A549 (cell line): ENCODE measurements around the gene MYLIP. TPM values are rescaled to one million over a fixed set of nuclear protein-coding genes. Genes with fewer than 3 reads are reported as not detected.

Source experiments
- ATAC-seq, 2 experiments: fragments of 200-7000 bp in 1 of 2; fragments of >200 bp in 1 of 2; cut with Nextera tagmentation in 1 of 2; cut with Tn5 transposase in 1 of 2; 3 replicates each; pipeline versions ENCODE4 v1.8.0 to v1.9.1; 2018 to 2020; ENCODE audit warnings: mild to moderate bottlenecking in 1 of 2, moderate library complexity in 1 of 2
- CTCF ChIA-PET: fragments of 300-600 bp; sonication (Branson Sonifier 250); formaldehyde crosslinking; extraction: SDS; loops from one replicate; lab custom pipeline; 2021; ENCODE audit warnings: antibody characterized with exemption, inconsistent platforms; lab: Yijun Ruan, JAX
- POLR2A ChIA-PET: fragments of 350-600 bp; formaldehyde crosslinking; extraction: SDS; loops from one replicate; lab custom pipeline; 2021; ENCODE audit warnings: antibody characterized with exemption, inconsistent platforms; lab: Yijun Ruan, JAX
- DNase-seq, 2 experiments: peaks; one replicate each; pipeline versions ENCODE4 v3.0.0 to v3.0.0-alpha.2; 2011 to 2016; ENCODE audit warnings: low read depth in 1 of 2, low spot score in 1 of 2
- FAIRE-seq: peaks from 2 replicates; lab custom pipeline; 2011; peaks lifted over from hg19 to GRCh38; lab: Jason Lieb, UNC
- H3K27ac ChIP-seq, 2 experiments: fragments of >200 bp; sonication (Bioruptor Twin); formaldehyde crosslinking; 3 replicates each; pipeline ENCODE4 v1.5.1; 2016 to 2017
- H3K4me1 ChIP-seq: fragments of >200 bp; sonication (Bioruptor Twin); formaldehyde crosslinking; 3 replicates; pipeline ENCODE4 v1.6.1; 2016
- H3K4me2 ChIP-seq: fragments of >200 bp; sonication (Bioruptor Twin); formaldehyde crosslinking; 3 replicates; pipeline ENCODE4 v1.6.1; 2016
- H3K4me3 ChIP-seq: fragments of >200 bp; sonication (Bioruptor Twin); formaldehyde crosslinking; 3 replicates; pipeline ENCODE4 v1.5.1; 2016
- H3K9me3 ChIP-seq: fragments of >200 bp; sonication (Bioruptor Twin); formaldehyde crosslinking; 3 replicates; pipeline ENCODE4 v1.6.1; 2016
- CEBPB ChIP-seq, 2 experiments: fragments of >200 bp in 1 of 2; sonication (Bioruptor Twin) in 1 of 2; formaldehyde crosslinking in 1 of 2; IDR thresholded peaks; 2 replicates each; pipeline ENCODE4 v1.6.1; 2012 to 2016
- CHD2 ChIP-seq: fragments of 150-350 bp; IDR thresholded peaks from 2 replicates; pipeline ENCODE4 v1.6.1; 2014; ENCODE audit warnings: low read length; ENCODE audit not compliant: partially characterized antibody
- CHD4 ChIP-seq: fragments of 200-600 bp; sonication (generic); IDR thresholded peaks from 2 replicates; pipeline ENCODE4 v1.6.1; 2016; ENCODE audit warnings: antibody characterized with exemption, mild to moderate bottlenecking, borderline replicate concordance
- EHF ChIP-seq: fragments of 250-450 bp; sonication (Bioruptor Pico); IDR thresholded peaks from 2 replicates; pipeline ENCODE4 v1.5.0; 2020; ENCODE audit warnings: mild to moderate bottlenecking
- ESRRA ChIP-seq: fragments of 150-350 bp; IDR thresholded peaks from 2 replicates; pipeline ENCODE4 v1.6.1; 2014; ENCODE audit warnings: mild to moderate bottlenecking, low read length, borderline replicate concordance
- FOXS1 ChIP-seq: fragments of 250-450 bp; sonication (Bioruptor Pico); IDR thresholded peaks from 2 replicates; pipeline ENCODE4 v1.5.0; 2020; ENCODE audit warnings: mild to moderate bottlenecking, moderate library complexity
- GATA3 ChIP-seq: IDR thresholded peaks from 2 replicates; pipeline ENCODE4 v1.6.1; 2012; ENCODE audit warnings: borderline replicate concordance
- HOXA7 ChIP-seq: fragments of 250-450 bp; sonication (Bioruptor Pico); IDR thresholded peaks from 2 replicates; pipeline ENCODE4 v1.5.0; 2020; ENCODE audit warnings: mild to moderate bottlenecking, moderate library complexity
- HOXB13 ChIP-seq: fragments of 250-450 bp; sonication (Bioruptor Pico); IDR thresholded peaks from 2 replicates; pipeline ENCODE4 v1.5.0; 2020; ENCODE audit warnings: low read depth, mild to moderate bottlenecking, moderate library complexity
- HOXB5 ChIP-seq: fragments of 250-450 bp; sonication (Bioruptor Pico); IDR thresholded peaks from 2 replicates; pipeline ENCODE4 v1.5.0; 2020; ENCODE audit warnings: mild to moderate bottlenecking, moderate library complexity
- JUN ChIP-seq, 2 experiments: fragments of >200 bp; sonication (Bioruptor Twin); formaldehyde crosslinking; IDR thresholded peaks; 2 replicates in 1 of 2; 3 replicates in 1 of 2; pipeline ENCODE4 v1.6.1; 2016 to 2017
- JUNB ChIP-seq: fragments of >200 bp; sonication (Bioruptor Twin); formaldehyde crosslinking; IDR thresholded peaks from 2 replicates; pipeline ENCODE4 v1.6.1; 2016
- KDM5A ChIP-seq: fragments of 200-600 bp; sonication (generic); IDR thresholded peaks from 2 replicates; pipeline ENCODE4 v1.6.1; 2016; ENCODE audit warnings: antibody characterized with exemption, mild to moderate bottlenecking
- MAZ ChIP-seq: fragments of 150-350 bp; IDR thresholded peaks from 2 replicates; pipeline ENCODE4 v1.6.1; 2014; ENCODE audit warnings: antibody characterized with exemption, low read depth, low read length, borderline replicate concordance
- NFE2L2 ChIP-seq: fragments of 150-350 bp; conservative IDR thresholded peaks from 2 replicates; pipeline ENCODE4 v1.6.1; 2014; ENCODE audit warnings: low read length
- NPAS2 ChIP-seq: fragments of 250-450 bp; sonication (Bioruptor Pico); IDR thresholded peaks from 2 replicates; pipeline ENCODE4 v1.8.0; 2022; ENCODE audit warnings: mild to moderate bottlenecking, moderate library complexity, borderline replicate concordance
- POLR2A ChIP-seq: IDR thresholded peaks from 2 replicates; pipeline ENCODE4 v1.6.1; 2012; ENCODE audit warnings: mild to moderate bottlenecking, low read length
- POLR2AphosphoS2 ChIP-seq: conservative IDR thresholded peaks from 2 replicates; pipeline ENCODE4 v1.6.1; 2012; ENCODE audit warnings: low read length, improper control_type of control experiment, inconsistent platforms
- RARB ChIP-seq: fragments of 250-450 bp; sonication (Bioruptor Pico); IDR thresholded peaks from 2 replicates; pipeline ENCODE4 v1.8.0; 2021; ENCODE audit warnings: mild to moderate bottlenecking, moderate library complexity
- RCOR1 ChIP-seq: fragments of 150-350 bp; IDR thresholded peaks from 2 replicates; pipeline ENCODE4 v1.6.1; 2014; ENCODE audit warnings: antibody characterized with exemption, low read length, low read depth
- TFCP2L1 ChIP-seq: fragments of 250-450 bp; sonication (Bioruptor Pico); IDR thresholded peaks from 2 replicates; pipeline ENCODE4 v1.5.0; 2021; ENCODE audit warnings: mild to moderate bottlenecking
- TP53 ChIP-seq: fragments of 250-450 bp; sonication (Bioruptor Pico); IDR thresholded peaks from 2 replicates; pipeline ENCODE4 v1.5.0; 2021; ENCODE audit warnings: mild to moderate bottlenecking, moderate library complexity
- ZC3H11A ChIP-seq: fragments of 450-650 bp; IDR thresholded peaks from 2 replicates; pipeline ENCODE4 v1.6.1; 2014; ENCODE audit warnings: antibody characterized with exemption, mild to moderate bottlenecking
- ZFP36 ChIP-seq: fragments of 450-650 bp; IDR thresholded peaks from 2 replicates; pipeline ENCODE4 v1.6.1; 2014; ENCODE audit warnings: borderline replicate concordance; ENCODE audit not compliant: partially characterized antibody
- ZNF302 ChIP-seq: fragments of 250-450 bp; sonication (Bioruptor Pico); IDR thresholded peaks from 2 replicates; pipeline ENCODE4 v1.9.0; 2021; ENCODE audit warnings: inconsistent platforms, mild to moderate bottlenecking, moderate library complexity
- ZSCAN20 ChIP-seq: fragments of 250-450 bp; sonication (Bioruptor Pico); IDR thresholded peaks from 2 replicates; pipeline ENCODE4 v1.8.0; 2022; ENCODE audit warnings: mild to moderate bottlenecking, moderate library complexity
- WGBS: methylation state at CpG from one replicate; pipeline ENCODE4 v1.1.6; 2017; ENCODE audit errors: missing lambda C conversion rate; 5-methylcytosine and 5-hydroxymethylcytosine counted together
- polyA plus RNA-seq, 4 experiments: library from polyadenylated mRNA; depleted of rRNA in 3 of 4; stranded (reverse); fragments of >200 nt; fragmentation: RNase III in 1 of 4; extraction: RNeasy Plus Mini Kit Qiagen cat#74134 plus additional on column Dnase treatment in 1 of 4; gene quantifications; 2 replicates in 3 of 4; 3 replicates in 1 of 4; pipeline ENCODE4 v1.2.3, GENCODE V29; 2011 to 2017
- TF ChIP-seq, protein P1 (sequence below): fragments of 250-450 bp; sonication (Bioruptor Pico); IDR thresholded peaks from 2 replicates; pipeline ENCODE4 v1.5.0; 2021; ENCODE audit warnings: mild to moderate bottlenecking, moderate library complexity, borderline replicate concordance
- TF ChIP-seq, protein P2 (sequence below): fragments of 150-350 bp; IDR thresholded peaks from 2 replicates; pipeline ENCODE4 v1.6.1; 2014; ENCODE audit warnings: low read depth, mild to moderate bottlenecking, low read length
- TF ChIP-seq, protein P3 (sequence below): fragments of >200 bp; sonication (Bioruptor Twin); formaldehyde crosslinking; IDR thresholded peaks from 2 replicates; pipeline ENCODE4 v1.6.1; 2016

MYLIP gene
- polyA plus RNA-seq, 2 of the 4 experiments (the other 2 are of a cell fraction), result 2.3 to 9.1 TPM

DNA sequence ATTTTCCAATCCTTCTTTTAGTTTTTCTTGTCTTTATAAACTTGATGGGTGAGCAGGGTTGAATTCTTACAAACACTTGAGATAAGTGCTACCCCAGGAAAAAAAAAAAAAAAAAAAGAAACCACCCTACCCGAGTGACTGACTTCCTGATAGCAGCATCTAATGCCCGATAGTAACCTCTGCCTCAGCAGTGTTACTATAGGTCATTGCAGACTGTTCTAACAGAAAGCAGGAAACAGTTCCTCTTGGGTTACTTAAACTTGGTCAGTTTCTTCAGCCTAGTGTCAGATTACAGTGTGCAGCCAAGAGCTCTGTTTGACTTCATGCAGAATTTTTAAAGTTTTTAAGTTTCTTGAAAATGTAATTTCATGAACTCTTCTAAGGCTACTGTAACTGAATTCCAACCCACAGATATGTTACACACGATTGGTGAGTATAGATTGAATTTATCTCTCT, 2.1 kb downstream of the MYLIP start:
- FAIRE-seq, result no peak
- WGBS, result 10% methylated on average over 3 of the region's 3 CpGs
- Histone ChIP-seq H3K4me3 (peak overlapping the region; percentile 81), H3K27ac (peak overlapping the region; percentile 87 to 93), H3K4me2 (peak overlapping the region; percentile 90), H3K4me1 (peaks cover 40% of the 10 kb centered on the region), H3K9me3 (no peaks in the 10 kb centered on the region)
- ATAC-seq, result peak; percentile 61 to 68; a peak in 5 of 6 replicates
- POLR2A ChIA-PET, result interaction anchor here (0.7 to 1.3 kb wide), 5 partner anchors 11 to 370 kb away, joined by 3 to 6 read pairs (median 3); no protein-coding TSS in a partner anchor
- TF ChIP-seq ESRRA (no peak), ZC3H11A (no peak), POLR2A (no peak), ZNF302 (CRISPR knock-in tag) (no peak), NPAS2 (CRISPR knock-in tag) (no peak), JUN (IDR thresholded peaks at IDR 0.05) (no peak), ZSCAN20 (CRISPR knock-in tag) (no peak), CHD2 (no peak), CHD4 (no peak), RCOR1 (no peak), POLR2AphosphoS2 (no peak), HOXB5 (no peak)
- TF ChIP-seq, protein P1, sequence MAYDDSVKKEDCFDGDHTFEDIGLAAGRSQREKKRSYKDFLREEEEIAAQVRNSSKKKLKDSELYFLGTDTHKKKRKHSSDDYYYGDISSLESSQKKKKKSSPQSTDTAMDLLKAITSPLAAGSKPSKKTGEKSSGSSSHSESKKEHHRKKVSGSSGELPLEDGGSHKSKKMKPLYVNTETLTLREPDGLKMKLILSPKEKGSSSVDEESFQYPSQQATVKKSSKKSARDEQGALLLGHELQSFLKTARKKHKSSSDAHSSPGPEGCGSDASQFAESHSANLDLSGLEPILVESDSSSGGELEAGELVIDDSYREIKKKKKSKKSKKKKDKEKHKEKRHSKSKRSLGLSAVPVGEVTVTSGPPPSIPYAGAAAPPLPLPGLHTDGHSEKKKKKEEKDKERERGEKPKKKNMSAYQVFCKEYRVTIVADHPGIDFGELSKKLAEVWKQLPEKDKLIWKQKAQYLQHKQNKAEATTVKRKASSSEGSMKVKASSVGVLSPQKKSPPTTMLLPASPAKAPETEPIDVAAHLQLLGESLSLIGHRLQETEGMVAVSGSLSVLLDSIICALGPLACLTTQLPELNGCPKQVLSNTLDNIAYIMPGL, result no peak
- peak; percentile 21 to 67 for DNase-seq
- CTCF ChIA-PET, result interaction anchor here (2.2 kb wide), 1 partner anchor 439 kb away, joined by 5 read pairs; no protein-coding TSS in a partner anchor

DNA sequence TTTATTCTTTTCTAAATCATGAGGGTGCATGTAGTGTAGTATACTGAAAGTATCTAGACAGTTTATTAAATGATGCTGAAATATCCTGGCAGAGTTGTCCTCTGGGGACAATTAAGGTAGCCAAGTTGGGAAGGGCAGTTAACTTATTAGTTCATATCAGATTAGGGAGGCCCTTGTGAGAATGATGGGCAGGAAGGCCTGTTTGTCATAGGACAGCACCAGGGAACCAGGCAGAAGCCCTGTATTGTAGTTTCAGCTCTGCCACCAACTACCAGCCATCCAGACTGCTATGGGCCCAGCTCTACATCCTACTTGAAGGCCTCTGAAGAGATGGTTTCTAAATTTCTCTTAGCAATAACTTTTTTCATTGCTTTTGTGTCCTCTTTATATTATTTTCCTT, 4.0 kb downstream of the MYLIP start:
- H3K27ac ChIP-seq, result no peak overlapping the region
- H3K4me2 ChIP-seq, result peak overlapping the region; percentile 90
- no peak for ATAC-seq
- no peak overlapping the region for H3K4me3 ChIP-seq
- ChIA-PET CTCF (interaction anchor here (1.2 kb wide), 1 partner anchor 10 kb away, joined by 3 read pairs; no protein-coding TSS in a partner anchor), POLR2A (no interaction called here)
- no peak for DNase-seq
- no peaks in the 10 kb centered on the region for H3K9me3 ChIP-seq
- TF ChIP-seq TP53, result no peak
- no peak for TF ChIP-seq CHD2
- no peak for TF ChIP-seq TFCP2L1 (CRISPR knock-in tag)
- TF ChIP-seq POLR2A, result no peak
- TF ChIP-seq ESRRA, result no peak
- no peak for TF ChIP-seq NFE2L2
- TF ChIP-seq EHF, result no peak
- no peak for TF ChIP-seq JUNB
- TF ChIP-seq POLR2AphosphoS2, result no peak
- TF ChIP-seq, protein P2, sequence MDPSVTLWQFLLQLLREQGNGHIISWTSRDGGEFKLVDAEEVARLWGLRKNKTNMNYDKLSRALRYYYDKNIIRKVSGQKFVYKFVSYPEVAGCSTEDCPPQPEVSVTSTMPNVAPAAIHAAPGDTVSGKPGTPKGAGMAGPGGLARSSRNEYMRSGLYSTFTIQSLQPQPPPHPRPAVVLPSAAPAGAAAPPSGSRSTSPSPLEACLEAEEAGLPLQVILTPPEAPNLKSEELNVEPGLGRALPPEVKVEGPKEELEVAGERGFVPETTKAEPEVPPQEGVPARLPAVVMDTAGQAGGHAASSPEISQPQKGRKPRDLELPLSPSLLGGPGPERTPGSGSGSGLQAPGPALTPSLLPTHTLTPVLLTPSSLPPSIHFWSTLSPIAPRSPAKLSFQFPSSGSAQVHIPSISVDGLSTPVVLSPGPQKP, result no peak
- no peak for FAIRE-seq
- peaks cover 58% of the 10 kb centered on the region for H3K4me1 ChIP-seq

DNA sequence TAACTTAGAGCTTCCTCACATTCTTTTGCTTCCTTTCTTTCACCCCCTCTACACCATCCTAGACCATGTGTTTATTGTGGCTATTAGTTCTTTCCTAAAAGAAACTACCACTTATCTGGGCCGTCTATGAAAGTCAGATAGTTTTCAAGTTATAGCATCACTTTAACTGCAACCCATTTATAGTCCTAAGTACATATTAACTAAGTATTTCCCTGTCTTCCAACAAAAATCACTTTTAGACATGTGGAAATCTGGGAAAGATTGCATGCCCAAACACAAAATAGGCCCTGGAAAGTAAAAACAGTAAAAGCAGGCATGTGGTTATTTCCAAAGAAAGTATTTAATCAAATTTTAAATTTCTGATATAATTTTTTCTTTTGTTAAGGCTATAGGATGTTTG, 5.5 kb downstream of the MYLIP start:
- POLR2A ChIA-PET, result no interaction called here
- CTCF ChIA-PET, result interaction anchor here (1.2 kb wide), 1 partner anchor 72 kb away, joined by 4 read pairs; no protein-coding TSS in a partner anchor
- H3K4me1 ChIP-seq, result peaks cover 67% of the 10 kb centered on the region
- DNase-seq (no peak), FAIRE-seq (no peak), ATAC-seq (no peak)
- H3K9me3 ChIP-seq, result no peaks in the 10 kb centered on the region
- no peak overlapping the region for H3K4me2 ChIP-seq
- H3K27ac ChIP-seq, result no peak overlapping the region
- WGBS, result 21% methylated on average over 1 of the region's 1 CpG
- no peak overlapping the region for H3K4me3 ChIP-seq
- TF ChIP-seq GATA3 (no peak), ESRRA (no peak), RCOR1 (no peak), JUN (IDR thresholded peaks at IDR 0.05) (no peak), HOXB13 (CRISPR knock-in tag) (no peak), CEBPB (IDR thresholded peaks at IDR 0.05) (no peak), MAZ (no peak), EHF (no peak), RARB (CRISPR knock-in tag) (no peak), FOXS1 (CRISPR knock-in tag) (no peak), HOXA7 (CRISPR knock-in tag) (no peak), KDM5A (no peak), ZFP36 (no peak)
- TF ChIP-seq, protein P3, sequence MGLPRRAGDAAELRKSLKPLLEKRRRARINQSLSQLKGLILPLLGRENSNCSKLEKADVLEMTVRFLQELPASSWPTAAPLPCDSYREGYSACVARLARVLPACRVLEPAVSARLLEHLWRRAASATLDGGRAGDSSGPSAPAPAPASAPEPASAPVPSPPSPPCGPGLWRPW, result no peak
- TF ChIP-seq, protein P1, result no peak
